Chondrocyte (in vitro differentiated cells): ENCODE measurements around the gene TNFRSF11A. TPM values are rescaled to one million over a fixed set of nuclear protein-coding genes. Genes with fewer than 3 reads are reported as not detected.
A peak's percentile ranks its signal among the peaks of the same experiment; 100 is the strongest.

ENCODE experiments used
- DNase-seq: peaks from one replicate; pipeline ENCODE4 v3.0.0; 2021; ENCODE audit warnings: mixed read lengths, low spot score
- H3K27ac Mint-ChIP-seq: one replicate; pipeline ENCODE4 v1.8.0; 2021; ENCODE audit warnings: mild to moderate bottlenecking, moderate library complexity, mixed read lengths; ENCODE audit not compliant: unreplicated experiment
- H3K27me3 Mint-ChIP-seq: 2 replicates; pipeline ENCODE4 v1.8.0; 2021; ENCODE audit warnings: low read depth, mixed read lengths
- H3K36me3 Mint-ChIP-seq: 2 replicates; pipeline ENCODE4 v1.8.0; 2021; ENCODE audit warnings: low read depth, mixed read lengths
- H3K4me1 Mint-ChIP-seq: 2 replicates; pipeline ENCODE4 v1.8.0; 2021; ENCODE audit warnings: low read depth, mild to moderate bottlenecking, mixed read lengths
- H3K4me3 Mint-ChIP-seq: one replicate; pipeline ENCODE4 v1.8.0; 2021; ENCODE audit warnings: mild to moderate bottlenecking, moderate library complexity, mixed read lengths; ENCODE audit not compliant: unreplicated experiment
- H3K9me3 Mint-ChIP-seq: 2 replicates; pipeline ENCODE4 v1.8.0; 2021; ENCODE audit warnings: low read depth, mixed read lengths
- total RNA-seq: library from RNA; stranded (reverse); gene quantifications from 3 replicates; pipeline ENCODE4 v1.2.1, GENCODE V29; 2021
- TF ChIP-seq, protein P1 (sequence below): fragments of 200-600 bp; sonication (generic); IDR thresholded peaks from 2 replicates; pipeline ENCODE4 v1.5.0; 2021; ENCODE audit warnings: antibody characterized with exemption, mild to moderate bottlenecking, moderate library complexity

TNFRSF11A gene
- total RNA-seq, 1 donor from 2014 or later = 0.22 TPM

- no peak overlapping the region for H3K27ac Mint-ChIP-seq
These were observed 84.7 kb downstream of the TNFRSF11A start for GRCh38 chr18:62409821-62410220.

DNA sequence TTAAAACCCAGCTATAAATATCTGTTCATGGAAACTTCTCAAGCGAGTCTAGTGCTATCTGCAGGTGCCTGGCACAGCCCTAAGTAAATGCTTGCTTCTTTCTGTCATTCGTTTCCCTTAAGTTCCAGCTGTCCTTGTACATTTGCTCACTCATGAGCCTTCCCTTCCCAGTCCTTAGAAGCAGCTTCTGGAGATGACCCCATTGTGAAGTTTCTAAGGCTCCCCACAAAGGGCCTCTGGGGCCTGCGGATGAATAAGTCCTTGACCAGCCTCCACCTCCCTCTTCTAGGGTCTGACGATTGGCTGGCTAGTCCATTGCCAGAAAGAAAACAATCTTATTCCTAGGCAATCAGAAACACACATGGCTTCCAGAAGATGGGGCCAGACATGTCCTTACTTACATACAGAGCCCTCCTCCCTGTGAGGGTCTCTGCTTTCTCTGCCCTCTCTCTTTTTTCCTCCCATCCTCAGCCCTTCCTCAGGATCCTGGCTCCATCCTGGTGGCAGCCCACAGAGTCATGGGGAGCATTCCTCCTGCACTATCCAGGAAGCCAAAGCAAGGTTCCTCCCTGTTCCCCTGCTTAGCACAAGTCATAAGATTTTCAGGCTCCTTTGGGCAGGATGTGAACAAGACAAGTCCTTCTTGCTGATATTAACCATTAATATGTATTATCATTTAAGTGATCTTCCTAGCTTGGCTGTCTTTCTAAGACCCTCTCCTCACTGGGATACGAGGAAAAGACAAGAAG lies 87.3 kb downstream of the TNFRSF11A start:
- peaks cover 21% of the 10 kb centered on the region for H3K27me3 Mint-ChIP-seq
- no peak for DNase-seq
- H3K4me3 Mint-ChIP-seq = no peak overlapping the region
- TF ChIP-seq, protein P1, sequence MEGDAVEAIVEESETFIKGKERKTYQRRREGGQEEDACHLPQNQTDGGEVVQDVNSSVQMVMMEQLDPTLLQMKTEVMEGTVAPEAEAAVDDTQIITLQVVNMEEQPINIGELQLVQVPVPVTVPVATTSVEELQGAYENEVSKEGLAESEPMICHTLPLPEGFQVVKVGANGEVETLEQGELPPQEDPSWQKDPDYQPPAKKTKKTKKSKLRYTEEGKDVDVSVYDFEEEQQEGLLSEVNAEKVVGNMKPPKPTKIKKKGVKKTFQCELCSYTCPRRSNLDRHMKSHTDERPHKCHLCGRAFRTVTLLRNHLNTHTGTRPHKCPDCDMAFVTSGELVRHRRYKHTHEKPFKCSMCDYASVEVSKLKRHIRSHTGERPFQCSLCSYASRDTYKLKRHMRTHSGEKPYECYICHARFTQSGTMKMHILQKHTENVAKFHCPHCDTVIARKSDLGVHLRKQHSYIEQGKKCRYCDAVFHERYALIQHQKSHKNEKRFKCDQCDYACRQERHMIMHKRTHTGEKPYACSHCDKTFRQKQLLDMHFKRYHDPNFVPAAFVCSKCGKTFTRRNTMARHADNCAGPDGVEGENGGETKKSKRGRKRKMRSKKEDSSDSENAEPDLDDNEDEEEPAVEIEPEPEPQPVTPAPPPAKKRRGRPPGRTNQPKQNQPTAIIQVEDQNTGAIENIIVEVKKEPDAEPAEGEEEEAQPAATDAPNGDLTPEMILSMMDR = no peak
- no peaks in the 10 kb centered on the region for H3K36me3 Mint-ChIP-seq
- H3K4me1 Mint-ChIP-seq = no peaks in the 10 kb centered on the region
- H3K27ac Mint-ChIP-seq = no peak overlapping the region
- H3K9me3 Mint-ChIP-seq = peaks cover 9% of the 10 kb centered on the region

More at GRCh38 chr18:62409821-62410220, 84.7 kb downstream of the TNFRSF11A start:
- no peak for DNase-seq
- Mint-ChIP-seq H3K36me3 (no peaks in the 10 kb centered on the region), H3K9me3 (peaks cover 9% of the 10 kb centered on the region), H3K27me3 (peaks cover 16% of the 10 kb centered on the region), H3K4me1 (no peaks in the 10 kb centered on the region), H3K4me3 (no peak overlapping the region)
- TF ChIP-seq, protein P1 = no peak

GRCh38 chr18:62413206-62413605 lies 88.1 kb downstream of the TNFRSF11A start:
- Mint-ChIP-seq H3K36me3 (no peaks in the 10 kb centered on the region), H3K27me3 (peaks cover 21% of the 10 kb centered on the region), H3K9me3 (peaks cover 9% of the 10 kb centered on the region), H3K4me3 (no peak overlapping the region), H3K27ac (no peak overlapping the region), H3K4me1 (no peaks in the 10 kb centered on the region)
- DNase-seq = no peak
- TF ChIP-seq, protein P1 = no peak

GRCh38 chr18:62418258-62418657 lies 93.1 kb downstream of the TNFRSF11A start:
- TF ChIP-seq, protein P1 = no peak
- H3K4me1 Mint-ChIP-seq = peaks cover 7% of the 10 kb centered on the region
- no peak overlapping the region for H3K27ac Mint-ChIP-seq
- H3K9me3 Mint-ChIP-seq = no peaks in the 10 kb centered on the region
- no peak for DNase-seq
- H3K27me3 Mint-ChIP-seq = peaks cover 12% of the 10 kb centered on the region
- no peaks in the 10 kb centered on the region for H3K36me3 Mint-ChIP-seq
- H3K4me3 Mint-ChIP-seq = no peak overlapping the region

DNA sequence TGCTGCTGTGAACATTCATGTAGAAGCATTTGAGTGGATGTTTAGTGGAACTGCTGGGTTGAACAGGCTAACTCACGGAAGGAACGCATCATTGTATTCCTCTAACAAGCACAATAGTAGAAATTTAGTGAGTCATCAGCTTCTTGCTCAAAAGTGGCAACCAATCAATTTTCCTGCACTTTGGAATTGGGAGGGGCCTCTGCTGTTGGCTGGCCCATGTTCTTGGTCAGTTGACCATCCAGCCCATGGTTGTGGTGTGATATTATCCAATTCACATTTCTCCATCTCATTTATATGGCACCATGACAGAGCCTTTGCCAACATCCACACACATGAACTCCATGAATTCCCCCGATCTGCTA lies 95.0 kb downstream of the TNFRSF11A start:
- no peaks in the 10 kb centered on the region for H3K36me3 Mint-ChIP-seq
- TF ChIP-seq, protein P1 = no peak
- no peaks in the 10 kb centered on the region for H3K9me3 Mint-ChIP-seq
- H3K4me1 Mint-ChIP-seq = peaks cover 13% of the 10 kb centered on the region
- H3K27ac Mint-ChIP-seq = peak overlapping the region; percentile 72
- H3K4me3 Mint-ChIP-seq = no peak overlapping the region
- H3K27me3 Mint-ChIP-seq = peaks cover 2% of the 10 kb centered on the region
- no peak for DNase-seq
